Left forelimb (tissue), 1 donor: Measurements from ENCODE around the gene DCTN2.
"Not testable (repeated sequence)": the region's sequence is repeated elsewhere in the genome, so short reads cannot be mapped to it uniquely, and the experiment has no call there.

Experiments used
- DNase-seq: peaks from one replicate; pipeline ENCODE4 v3.0.0-alpha.2; 2018; ENCODE audit warnings: low spot score

The DCTN2 gene

GRCh38 chr12:57546438-57547287 lies at the start of gene DCTN2:
Gene DCTN2, minus strand, starts transcription at chr12:57547192. Its CDS starts 129 bp downstream, at chr12:57547063.
- DNase-seq, result peak; percentile 97

DNA sequence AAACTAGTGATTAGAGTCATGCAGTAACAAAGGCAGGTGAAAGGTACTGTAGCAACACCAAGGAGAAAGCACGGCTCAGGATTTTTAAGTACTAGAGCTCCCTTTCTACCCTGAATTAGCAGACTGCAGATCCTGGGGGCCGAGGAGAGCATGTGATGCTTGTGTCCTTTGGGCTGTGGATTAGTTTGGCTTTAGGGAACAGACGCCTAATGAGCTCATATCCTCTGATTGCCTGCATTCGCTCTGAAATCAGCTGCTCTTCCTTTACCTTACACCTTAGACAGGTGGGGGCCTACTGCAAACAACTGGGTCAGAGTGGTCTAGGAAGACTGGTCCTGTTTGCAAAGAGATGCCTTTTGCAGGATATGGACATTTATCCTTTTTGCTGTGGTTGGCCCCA lies 46.2 kb upstream of the DCTN2 start:
- DNase-seq, result no peak

DNA sequence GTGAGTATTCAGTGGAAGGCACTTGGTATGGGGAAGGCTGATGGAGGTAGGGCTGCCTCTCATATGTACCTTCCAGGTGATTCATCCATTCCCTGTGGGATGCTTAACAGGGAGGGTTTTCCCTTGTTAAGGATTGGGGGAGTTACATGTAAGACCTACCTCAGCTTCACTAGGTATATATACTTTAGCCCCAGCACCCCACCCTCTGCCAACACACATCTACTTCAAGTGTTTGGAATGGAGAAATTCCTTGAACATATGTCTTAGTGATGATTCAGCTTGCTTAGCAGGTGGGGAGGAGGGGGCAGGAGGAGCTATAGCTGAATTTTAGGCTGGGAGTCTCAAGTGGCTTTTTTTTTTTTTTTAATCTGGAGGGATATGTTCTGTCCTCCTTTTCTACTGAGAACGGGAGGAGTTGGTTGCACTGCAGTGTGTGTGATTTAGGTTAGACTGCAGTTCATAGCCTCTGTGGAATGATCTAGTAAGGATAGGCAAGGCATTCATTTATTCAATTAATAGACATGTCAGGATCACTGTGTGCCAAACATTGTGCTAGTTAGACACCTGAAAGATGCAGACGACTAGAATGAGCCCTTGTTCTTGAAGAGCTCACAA lies 45.7 kb upstream of the DCTN2 start:
- no peak for DNase-seq

DNA sequence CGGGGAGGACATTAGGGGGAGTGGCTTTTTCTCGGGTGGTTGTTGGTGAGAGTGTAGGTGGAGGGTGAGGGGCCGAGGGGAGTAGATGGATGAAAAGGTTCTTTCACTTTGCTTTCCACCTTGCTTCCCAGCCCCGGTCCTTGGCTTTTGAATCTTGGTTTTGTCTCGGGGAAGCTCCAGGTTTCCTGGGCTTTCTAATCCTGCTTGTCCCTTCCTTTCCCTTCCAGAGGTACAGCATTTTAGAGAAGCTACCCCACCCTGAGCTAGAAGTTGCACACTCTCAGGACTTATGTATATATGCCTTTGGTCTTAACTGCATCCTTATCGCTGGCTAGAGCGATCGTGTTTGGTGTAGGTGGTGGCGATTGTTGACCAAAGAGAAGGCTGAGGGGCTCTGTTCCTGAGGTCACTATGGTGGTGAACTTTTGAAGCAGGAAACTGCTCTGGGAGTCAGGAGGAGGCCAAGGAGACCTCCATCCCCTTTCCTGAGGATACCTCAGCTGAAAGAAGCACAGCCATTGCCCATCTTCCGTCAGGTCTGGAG lies 44.9 kb upstream of the DCTN2 start:
- DNase-seq, result no peak

- peak; percentile 77 for DNase-seq
Measured at GRCh38 chr12:57590864-57591781, 44.1 kb upstream of the DCTN2 start, which contains the start of gene PIP4K2C. Gene PIP4K2C, plus strand, starts transcription at chr12:57591192. Its CDS starts 98 bp downstream, at chr12:57591290.

DNA sequence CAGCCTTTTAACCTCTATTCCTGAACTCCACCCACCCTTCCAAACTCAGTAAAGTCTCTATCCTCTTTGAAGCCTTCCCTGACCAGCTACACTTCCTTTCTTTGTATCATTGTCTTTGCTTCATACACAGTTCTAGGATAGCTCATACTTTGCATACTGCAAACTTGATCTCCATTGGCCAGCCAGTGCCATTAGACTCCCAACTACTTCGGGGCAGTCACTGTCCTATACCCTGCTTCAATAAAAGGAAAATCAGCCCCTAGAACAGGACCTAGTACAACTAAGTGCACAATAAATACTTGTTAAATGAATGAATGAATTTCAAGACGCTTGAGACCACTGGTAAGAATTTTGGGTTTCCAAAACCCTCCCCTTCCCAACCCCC lies 43.5 kb upstream of the DCTN2 start:
- DNase-seq, result no peak

- DNase-seq, result not testable (repeated sequence)
Measured at GRCh38 chr12:57588951-57589610, 42.1 kb upstream of the DCTN2 start.

DNA sequence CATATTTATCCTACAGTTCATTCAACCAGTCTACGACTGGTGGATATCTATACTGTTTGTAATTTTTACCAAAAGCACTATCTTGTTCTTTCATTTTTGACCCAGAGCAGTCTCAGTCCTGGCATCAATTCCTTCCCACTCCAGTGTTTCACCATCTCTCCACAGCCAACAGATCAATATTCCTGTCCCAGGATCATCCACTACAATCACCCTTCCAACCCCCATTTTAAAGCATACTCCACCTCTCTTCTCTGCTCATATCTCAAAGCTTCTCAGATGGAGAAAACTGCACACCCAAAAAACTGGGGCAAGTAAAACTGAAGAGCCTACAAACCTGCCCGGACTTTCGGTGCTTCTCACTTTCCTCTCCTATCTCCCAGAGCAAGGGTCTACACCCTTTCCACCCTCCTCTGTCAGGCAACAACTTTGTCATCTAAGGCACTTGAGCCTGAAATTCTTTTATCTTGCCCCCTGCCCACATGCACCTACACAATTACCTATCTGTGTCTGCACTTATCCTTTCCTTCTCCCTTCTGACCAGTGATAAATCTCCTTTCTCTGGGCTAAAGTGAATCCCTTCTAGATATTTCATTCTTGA lies 39.9 kb upstream of the DCTN2 start:
- no peak for DNase-seq

GRCh38 chr12:57586128-57586527 lies 39.1 kb upstream of the DCTN2 start:
- DNase-seq, result no peak

- DNase-seq, result no peak
Measured at GRCh38 chr12:57585156-57585555, 38.2 kb upstream of the DCTN2 start.

- DNase-seq, result no peak
Measured at GRCh38 chr12:57584690-57585089, 37.7 kb upstream of the DCTN2 start.

DNA sequence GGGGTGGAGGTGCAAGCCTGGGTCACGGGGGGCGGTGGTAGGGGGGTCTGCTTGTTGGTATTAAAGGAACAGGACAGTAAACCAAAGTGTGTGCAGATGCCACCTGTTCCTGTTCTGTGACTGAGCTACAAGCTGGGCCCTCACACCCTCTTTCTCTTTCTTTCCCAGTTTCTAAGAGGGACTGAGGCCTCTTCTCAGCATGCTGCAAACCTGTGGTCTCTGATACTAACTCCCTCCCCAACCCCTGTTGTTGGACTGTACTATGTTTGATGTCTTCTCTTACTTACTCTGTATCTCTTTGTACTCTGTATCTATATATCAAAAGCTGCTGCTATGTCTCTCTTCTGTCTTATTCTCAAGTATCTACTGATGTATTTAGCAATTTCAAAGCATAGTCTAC lies 37.1 kb upstream of the DCTN2 start:
- DNase-seq, result no peak

DNA sequence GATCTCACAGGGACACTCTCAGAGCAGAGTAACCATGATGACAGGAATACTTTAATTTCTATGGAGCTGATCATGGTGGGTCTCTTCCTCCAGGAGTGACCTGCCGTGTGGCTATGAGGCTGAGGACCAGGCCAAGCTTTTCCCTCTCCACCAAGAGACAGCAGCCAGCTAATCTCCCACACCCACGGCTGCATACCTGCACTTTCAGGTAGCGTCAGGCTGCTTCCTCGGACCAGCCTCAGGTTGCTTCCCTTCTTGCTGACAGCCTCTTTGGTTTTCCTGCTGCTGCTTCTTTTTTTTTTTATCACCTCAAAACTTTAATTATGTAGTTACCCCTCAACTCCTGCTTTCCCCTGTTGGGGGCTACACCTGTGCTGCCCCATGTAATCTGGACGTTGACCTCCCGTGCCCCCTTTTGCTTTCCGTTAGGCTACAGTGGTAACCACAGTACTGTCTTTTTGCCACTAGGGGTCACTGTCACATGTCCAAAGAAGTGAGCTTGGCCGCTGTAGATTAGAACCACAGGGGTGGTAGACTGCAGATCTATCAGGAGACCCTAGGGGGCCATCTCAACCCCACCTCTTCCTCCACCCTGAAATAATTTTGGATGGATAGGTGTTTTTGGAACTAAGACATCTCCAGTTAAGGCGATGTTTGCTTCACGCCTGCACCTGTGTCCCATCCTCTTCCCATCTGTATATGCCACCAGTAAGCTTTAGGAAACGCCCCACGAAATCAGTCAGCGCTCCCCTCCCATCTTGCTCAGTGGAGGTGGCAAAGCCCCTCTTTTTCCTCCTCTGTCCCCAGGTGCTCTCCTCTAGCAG lies 36.2 kb upstream of the DCTN2 start:
- no peak for DNase-seq

GRCh38 chr12:57582440-57582839 lies 35.4 kb upstream of the DCTN2 start:
- no peak for DNase-seq

- no peak for DNase-seq
Measured at GRCh38 chr12:57581802-57582201, 34.8 kb upstream of the DCTN2 start.

DNA sequence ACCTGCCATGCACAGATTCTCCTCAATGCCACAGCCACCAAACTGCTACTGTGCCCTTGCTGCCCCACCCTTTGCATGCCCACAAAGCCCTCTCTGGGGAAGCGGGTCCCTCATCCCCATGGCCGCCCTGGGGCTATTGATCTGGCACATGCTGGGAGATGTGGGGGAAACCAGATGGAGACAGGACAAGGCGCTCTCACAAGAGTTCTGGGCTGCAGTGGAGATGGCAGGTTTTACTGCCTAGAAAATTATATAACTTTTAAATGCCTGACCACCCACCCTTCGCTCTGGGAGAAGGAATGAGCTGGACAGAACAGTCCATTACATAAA lies 33.4 kb upstream of the DCTN2 start:
- DNase-seq, result no peak

DNA sequence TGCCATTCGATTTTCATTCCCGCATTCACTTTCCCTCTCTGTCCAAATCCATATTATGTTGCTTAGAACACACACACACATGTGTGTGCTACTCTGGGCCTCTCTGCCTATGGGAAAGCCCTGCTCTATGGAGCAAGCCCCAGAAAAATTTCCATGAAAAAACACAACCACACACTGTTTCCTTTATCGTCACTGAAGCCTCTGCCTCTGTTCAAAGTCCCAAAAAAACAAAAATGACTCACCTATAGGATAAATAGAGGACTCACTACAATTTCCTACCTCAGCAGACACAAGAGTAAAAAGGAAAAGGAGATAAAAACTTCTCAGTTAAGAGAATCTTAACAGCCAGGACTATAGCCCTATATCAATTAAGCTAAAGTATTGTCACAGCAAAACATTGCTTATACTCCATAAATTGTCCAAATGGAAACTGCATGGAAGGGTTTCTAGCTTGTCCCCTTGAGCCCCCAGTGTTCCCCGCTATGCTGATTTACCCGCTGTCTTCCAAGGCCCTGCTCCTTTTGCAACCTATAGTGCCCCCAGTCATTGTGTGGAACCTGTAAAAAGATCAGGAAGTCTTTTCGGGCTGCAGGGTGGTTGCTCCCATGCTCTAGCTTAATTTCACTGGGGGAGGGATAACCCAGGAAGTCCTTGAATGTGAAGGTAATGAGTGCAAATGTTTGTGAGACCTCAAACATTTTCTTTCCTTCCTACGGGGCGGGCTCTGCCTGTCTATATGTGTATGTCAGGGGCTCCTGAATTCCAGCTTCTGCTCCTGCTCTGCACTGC lies 32.9 kb upstream of the DCTN2 start:
- no peak for DNase-seq

GRCh38 chr12:57579011-57579410 lies 32.0 kb upstream of the DCTN2 start:
- DNase-seq, result no peak

DNA sequence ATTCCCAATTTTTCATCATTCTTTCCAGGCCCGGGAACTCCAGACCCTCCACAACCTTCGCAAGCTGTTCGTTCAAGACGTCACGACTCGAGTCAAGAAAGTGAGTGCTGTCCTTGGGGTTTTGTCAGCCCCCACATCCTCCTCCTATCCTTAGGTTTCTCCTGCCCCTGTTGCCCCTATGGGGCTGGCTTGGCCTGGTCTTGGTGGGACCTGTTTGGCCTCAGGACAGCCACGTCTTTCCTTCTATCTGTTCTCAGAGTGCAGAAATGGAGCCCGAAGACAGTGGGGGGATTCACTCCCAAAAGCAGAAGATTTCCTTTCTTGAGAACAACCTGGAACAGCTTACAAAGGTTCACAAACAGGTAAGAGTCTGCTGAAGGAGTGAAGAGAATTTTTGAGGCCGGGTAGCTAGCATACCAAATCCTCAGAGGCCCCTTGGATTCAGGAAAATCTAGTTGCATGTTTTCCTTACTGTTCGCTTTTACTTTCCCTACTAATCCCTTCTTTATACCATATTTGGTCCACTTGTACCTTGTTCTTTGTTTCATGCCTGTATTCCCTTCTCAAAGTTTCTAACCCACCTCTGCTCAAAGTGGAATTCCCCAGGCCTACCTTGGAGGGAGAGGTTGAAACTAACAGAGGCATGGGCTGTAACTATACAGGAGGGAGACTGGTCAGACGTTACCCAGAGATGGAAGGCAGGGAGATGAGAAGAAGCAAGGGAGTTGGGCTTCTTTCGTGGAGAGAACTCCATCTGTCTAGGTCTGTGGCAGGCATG lies 31.2 kb upstream of the DCTN2 start:
- no peak for DNase-seq
